Anterior cingulate cortex (tissue), 58 donors: ENCODE measurements around the gene WFDC8.

Source experiments
- DNase-seq, 58 donors: peaks; one replicate each; lab custom pipeline; 2025; lab: John Stamatoyannopoulos, UW

Gene WFDC8

DNA sequence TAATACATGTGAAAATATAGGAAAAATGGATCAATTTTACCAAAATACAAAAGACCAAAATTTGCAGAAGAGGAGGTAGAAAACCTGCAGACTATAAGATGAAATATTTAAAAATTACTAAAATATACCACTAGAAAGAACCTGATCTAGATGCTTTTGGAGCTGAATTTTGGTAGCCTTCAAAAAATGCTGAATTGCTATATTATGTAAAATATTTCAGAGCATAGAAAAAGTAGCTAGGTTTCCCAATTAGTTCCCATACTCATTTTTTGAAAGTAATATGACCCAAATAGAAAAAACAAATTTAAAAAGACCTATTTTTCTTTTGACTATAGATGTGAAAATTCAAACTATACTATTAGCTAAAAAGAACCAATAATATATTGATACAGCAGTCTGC is 28.3 kb downstream of the WFDC8 start:
- no peak for DNase-seq

DNA sequence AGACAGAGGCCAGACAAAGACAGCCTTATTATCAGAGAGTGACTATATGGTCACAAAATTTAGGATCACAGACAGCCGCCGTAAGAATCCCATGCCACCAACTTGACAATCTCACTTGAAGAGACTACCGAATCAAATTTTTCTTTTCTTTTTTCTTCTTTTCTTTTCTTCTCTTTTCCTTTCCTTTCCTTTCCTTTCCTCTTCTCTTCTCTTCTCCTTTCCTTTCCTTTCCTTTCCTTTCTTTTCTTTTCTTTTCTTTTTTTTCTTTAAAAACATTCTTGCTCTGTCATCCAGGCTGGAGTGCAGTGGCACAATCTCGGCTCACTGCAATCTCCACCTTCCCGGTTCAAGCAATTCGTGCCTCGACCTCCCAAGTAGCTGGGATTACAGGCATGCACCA is 30.7 kb downstream of the WFDC8 start:
- DNase-seq = no peak

DNA sequence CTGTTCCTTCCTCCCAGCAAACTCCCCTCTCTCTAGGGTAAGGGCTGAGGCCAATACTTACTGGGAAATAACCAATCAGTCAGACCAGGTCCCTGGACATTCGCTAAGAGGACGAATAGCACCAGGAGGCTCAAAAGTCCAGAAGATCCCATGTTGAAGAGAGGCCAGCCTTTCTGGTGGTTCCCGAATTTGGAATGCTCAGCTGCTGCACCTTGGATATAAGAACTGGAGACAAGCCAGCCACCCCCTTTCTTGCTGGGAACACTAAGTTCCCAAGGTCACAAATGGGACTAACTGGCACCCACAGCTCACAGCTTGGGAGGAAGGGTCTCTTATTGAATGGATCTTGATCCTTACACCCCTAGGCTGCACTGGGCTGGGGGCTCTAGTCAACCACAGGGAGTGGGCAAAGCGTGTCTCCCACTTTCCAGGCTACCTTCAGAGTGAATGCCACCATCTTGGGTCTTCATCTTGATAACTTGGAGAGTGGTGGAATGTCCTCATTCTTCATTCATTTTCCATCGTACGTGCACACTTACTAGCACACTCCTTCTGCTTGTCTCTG is 31.8 kb downstream of the WFDC8 start, which contains the start of gene EPPIN:
Gene EPPIN, minus strand, starts transcription at position 196 of the 565 bp plus-strand sequence. Its CDS starts 44 bp downstream, at position 152.
- DNase-seq = no peak

- peak in 1 of 58 donors; percentile 25 for DNase-seq
These were observed 33.2 kb downstream of the WFDC8 start for GRCh38 chr20:45545754-45546453.

DNA sequence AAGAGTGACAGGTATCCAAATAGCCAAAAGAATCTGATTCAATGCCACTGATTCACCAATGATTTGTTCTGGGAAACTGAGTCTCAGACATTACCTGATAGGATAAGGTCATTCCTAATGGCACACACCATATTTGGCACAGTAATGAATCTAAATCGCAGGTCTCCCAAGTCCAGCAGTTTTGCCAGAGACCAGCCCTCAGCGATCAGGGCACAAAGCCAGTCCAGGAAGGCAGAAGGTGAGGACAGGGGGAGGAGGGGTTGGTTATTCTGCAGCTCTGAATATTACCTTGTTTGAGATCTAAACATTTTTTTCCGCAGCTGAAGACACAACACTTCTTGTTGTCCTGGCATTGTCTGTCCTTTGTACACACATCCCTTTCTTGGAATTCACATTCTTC is 33.7 kb downstream of the WFDC8 start:
- DNase-seq = no peak

- DNase-seq = no peak
These were observed 39.7 kb downstream of the WFDC8 start, which contains the start of gene WFDC6 for GRCh38 chr20:45539382-45539781. Gene WFDC6 (minus strand): TSS chr20:45539482. CDS start chr20:45539407, 75 bp downstream.

GRCh38 chr20:45538209-45538799 is 40.8 kb downstream of the WFDC8 start:
- DNase-seq = no peak

DNA sequence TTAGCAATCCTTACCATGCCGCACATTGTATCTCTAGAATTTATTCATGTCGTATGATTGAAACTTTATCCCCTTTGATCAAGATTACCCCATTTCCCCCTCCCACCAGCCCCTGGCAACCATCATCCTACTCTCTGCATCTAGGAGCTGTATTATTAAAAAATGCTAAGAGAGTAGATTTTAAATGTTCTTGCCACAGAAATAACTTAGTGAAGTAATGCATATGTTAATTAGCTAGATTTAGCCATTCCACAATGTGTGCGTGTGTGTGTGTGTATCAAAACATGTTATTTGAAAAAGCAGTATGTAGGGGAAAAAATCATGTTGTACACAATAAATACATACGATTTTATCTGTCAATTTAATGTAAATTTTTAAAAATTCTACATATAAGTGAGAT is 51.8 kb downstream of the WFDC8 start:
- DNase-seq = no peak

DNA sequence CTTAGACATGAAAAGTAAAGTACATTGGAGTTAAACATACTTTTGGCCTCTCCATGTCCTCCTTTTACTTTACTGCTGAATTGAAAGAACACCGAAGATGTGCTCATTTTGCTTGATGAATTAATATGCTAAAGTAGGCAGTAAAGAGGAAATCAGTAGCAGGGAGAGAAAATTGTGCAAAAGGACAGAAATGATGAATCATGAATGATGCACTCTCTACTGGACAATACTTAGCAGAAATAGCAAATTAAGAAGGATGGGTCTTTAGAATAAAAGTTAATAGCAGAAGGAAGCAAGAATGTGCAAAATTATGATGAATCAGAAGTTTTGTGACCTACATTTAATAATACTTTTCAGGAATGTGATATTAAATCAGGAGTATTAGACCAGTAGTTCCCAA is 55.3 kb downstream of the WFDC8 start:
- no peak for DNase-seq

- no peak for DNase-seq
These were observed 60.8 kb downstream of the WFDC8 start for GRCh38 chr20:45518282-45518681.

GRCh38 chr20:45515147-45515913 is 63.8 kb downstream of the WFDC8 start, which contains the start of gene SPINT3:
Gene SPINT3 (minus strand): TSS chr20:45515622. CDS start chr20:45515608, 14 bp downstream.
- DNase-seq = no peak

DNA sequence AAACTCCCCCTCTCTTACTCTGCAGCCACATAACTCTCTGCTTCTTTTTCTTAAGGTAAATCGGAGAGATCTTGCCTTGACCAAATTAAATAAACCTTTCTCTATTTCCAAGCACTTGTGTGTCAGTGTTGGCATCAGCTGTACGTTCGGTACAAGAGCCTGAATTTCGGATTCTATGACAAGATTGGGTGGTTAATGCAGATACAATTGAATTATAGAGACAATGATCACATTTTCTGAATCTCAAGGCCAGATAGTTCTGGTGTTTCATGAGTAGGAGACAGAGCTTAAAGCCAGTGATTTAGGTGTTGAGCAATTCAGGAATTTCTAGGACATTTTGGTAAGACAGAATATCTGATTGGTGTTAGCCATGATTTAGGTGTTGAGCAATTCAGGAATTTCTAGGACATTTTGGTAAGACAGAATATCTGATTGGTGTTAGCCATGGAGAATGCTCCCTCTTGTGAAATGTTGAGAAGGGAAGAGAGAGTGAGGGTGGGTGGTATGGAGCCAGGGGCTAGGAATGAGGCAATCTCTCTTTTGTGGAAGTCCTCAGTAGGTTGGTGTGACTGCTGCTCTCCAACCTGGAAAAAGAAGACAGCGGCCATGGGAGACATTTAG is 68.7 kb downstream of the WFDC8 start:
- DNase-seq = no peak

GRCh38 chr20:45509091-45509490 is 70.0 kb downstream of the WFDC8 start:
- DNase-seq = no peak

- no peak for DNase-seq
These were observed 70.8 kb downstream of the WFDC8 start for GRCh38 chr20:45508068-45508886.

- DNase-seq = no peak
These were observed 71.9 kb downstream of the WFDC8 start for GRCh38 chr20:45507011-45507820.

DNA sequence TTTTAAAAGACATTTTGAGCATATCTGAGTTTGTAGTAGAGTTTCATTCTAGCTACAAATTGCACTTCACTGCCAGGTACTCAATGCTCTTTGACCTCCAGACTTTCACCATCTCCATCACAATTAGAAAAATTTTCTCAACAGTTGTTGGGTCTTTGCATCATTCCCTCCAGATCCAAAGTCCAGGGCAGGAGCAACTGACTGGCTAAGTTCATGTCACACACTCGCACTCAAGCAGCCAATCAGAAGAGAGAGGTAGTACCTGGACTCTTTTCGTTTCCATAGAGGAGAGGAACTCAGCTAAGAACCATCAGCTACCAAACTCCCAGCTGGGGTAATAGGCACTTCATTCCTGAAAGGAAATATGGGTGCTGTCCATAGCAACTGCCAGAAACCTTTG is 72.7 kb downstream of the WFDC8 start:
- DNase-seq = no peak

DNA sequence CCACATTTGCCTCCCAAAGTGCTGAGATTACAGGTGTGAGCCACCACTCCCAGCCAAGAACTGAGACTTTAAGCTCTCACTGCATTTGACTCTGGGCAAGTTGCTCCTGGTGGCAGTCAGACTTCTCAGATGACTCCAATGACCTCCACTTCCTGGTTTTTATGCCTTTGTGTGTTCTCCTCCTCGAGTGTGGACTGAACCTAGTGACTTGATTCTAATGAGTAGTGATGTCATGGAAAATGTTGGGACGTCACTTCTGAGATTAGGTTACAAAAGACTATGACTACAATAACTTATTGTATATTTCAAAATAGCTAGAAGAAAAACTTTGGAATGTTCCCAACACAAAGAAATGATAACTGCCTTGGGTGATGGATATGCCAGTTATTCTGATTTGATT is 75.7 kb downstream of the WFDC8 start:
- DNase-seq = no peak

DNA sequence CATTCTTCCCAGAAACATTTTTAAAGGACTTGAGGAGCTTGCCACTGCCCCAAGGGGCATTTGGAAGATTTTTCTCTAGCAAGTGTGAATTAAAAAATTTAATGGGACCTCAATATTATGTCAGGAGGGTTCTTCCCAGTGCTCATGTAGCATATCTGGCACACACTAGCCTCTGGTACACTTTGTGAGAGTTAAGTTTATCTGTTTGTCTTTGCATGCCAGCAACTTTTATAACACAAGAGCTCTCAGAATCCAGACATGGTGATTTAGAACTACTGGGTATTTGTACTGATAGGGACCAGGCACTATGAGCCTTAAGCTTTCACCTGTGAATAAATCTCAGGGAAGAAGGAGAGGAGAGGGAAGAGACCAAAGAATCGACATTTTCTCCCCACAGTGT is 76.5 kb downstream of the WFDC8 start:
- DNase-seq = no peak
